Esophagus squamous epithelium (tissue), 4 donors: ENCODE measurements around the gene CTNNA2.

Experiments
- POLR2A ChIP-seq, 4 donors: fragments of 450-650 bp; IDR thresholded peaks; one replicate each; pipeline ENCODE4 v1.6.1; 2017; ENCODE audit warnings: antibody characterized with exemption in 4 of 4, mild to moderate bottlenecking in 4 of 4, moderate library complexity in 3 of 4
- TF ChIP-seq, protein P1 (sequence below), 6 experiments: fragments of 450-650 bp in 4 of 6; fragments of 200-600 bp in 2 of 6; sonication (generic) in 2 of 6; IDR thresholded peaks; one replicate each; pipeline ENCODE4 v1.5.1; 2016 to 2019; ENCODE audit warnings: antibody characterized with exemption in 6 of 6, mild to moderate bottlenecking in 4 of 6, moderate library complexity in 4 of 6

DNA sequence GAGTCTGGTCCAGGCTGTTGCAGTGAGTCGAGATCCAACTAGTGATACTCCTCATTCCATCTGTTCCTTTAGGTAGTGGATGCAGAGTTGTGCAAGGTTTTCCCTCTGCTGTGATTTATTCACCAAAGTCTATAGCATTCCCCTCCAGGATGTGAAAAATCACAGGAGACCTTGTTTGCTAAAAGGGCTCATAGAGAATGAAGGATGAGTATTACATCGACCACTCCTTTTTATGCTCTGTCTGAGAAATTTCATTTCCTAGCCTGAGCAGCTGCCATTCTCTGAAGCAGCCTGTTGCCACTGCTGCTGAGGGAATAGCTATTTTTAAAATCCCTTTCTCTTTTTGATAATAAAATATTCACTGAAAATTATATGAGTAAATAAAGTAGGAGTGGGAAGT, 925.8 kb downstream of the CTNNA2 start:
- no peak for TF ChIP-seq POLR2A (IDR thresholded peaks at IDR 0.05)
- TF ChIP-seq, protein P1, sequence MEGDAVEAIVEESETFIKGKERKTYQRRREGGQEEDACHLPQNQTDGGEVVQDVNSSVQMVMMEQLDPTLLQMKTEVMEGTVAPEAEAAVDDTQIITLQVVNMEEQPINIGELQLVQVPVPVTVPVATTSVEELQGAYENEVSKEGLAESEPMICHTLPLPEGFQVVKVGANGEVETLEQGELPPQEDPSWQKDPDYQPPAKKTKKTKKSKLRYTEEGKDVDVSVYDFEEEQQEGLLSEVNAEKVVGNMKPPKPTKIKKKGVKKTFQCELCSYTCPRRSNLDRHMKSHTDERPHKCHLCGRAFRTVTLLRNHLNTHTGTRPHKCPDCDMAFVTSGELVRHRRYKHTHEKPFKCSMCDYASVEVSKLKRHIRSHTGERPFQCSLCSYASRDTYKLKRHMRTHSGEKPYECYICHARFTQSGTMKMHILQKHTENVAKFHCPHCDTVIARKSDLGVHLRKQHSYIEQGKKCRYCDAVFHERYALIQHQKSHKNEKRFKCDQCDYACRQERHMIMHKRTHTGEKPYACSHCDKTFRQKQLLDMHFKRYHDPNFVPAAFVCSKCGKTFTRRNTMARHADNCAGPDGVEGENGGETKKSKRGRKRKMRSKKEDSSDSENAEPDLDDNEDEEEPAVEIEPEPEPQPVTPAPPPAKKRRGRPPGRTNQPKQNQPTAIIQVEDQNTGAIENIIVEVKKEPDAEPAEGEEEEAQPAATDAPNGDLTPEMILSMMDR (IDR thresholded peaks at IDR 0.05) = no peak
